Glutamatergic neuron (in vitro differentiated cells): Measurements from ENCODE around the gene BOC. TPM values are rescaled to one million over a fixed set of nuclear protein-coding genes. Genes with fewer than 3 reads are reported as not detected.

Source experiments
- DNase-seq: peaks from one replicate; pipeline ENCODE4 v3.0.0; 2022
- H3K27ac Mint-ChIP-seq: one replicate; pipeline ENCODE4 v1.8.0; 2020; ENCODE audit warnings: mild to moderate bottlenecking, mixed read lengths, inconsistent platforms; ENCODE audit not compliant: unreplicated experiment
- H3K27me3 Mint-ChIP-seq: one replicate; pipeline ENCODE4 v1.8.0; 2020; ENCODE audit warnings: mild to moderate bottlenecking, moderate library complexity, mixed read lengths, inconsistent platforms; ENCODE audit not compliant: unreplicated experiment
- H3K36me3 Mint-ChIP-seq: one replicate; pipeline ENCODE4 v1.8.0; 2020; ENCODE audit warnings: mild to moderate bottlenecking, mixed read lengths, inconsistent platforms; ENCODE audit not compliant: unreplicated experiment
- H3K4me1 Mint-ChIP-seq: one replicate; pipeline ENCODE4 v1.8.0; 2020; ENCODE audit warnings: mild to moderate bottlenecking, low read depth, mixed read lengths, inconsistent platforms; ENCODE audit not compliant: unreplicated experiment
- H3K4me3 Mint-ChIP-seq: one replicate; pipeline ENCODE4 v1.8.0; 2020; ENCODE audit warnings: mild to moderate bottlenecking, mixed read lengths, inconsistent platforms; ENCODE audit not compliant: unreplicated experiment
- H3K9me3 Mint-ChIP-seq: one replicate; pipeline ENCODE4 v1.8.0; 2020; ENCODE audit warnings: mild to moderate bottlenecking, moderate library complexity, mixed read lengths, inconsistent platforms; ENCODE audit not compliant: unreplicated experiment
- CTCF ChIP-seq: fragments of 200-600 bp; sonication (generic); IDR thresholded peaks from one replicate; pipeline ENCODE4 v1.5.0; 2021; ENCODE audit not compliant: partially characterized antibody, unreplicated experiment
- total RNA-seq: library from RNA; stranded (reverse); fragmentation: NEBNext Ultra II Directional; extraction: Animal tissue kit (Norgen Biotek cat#: 25700); gene quantifications from one replicate; pipeline ENCODE4 v1.2.1, GENCODE V29; 2021; ENCODE audit not compliant: unreplicated experiment

BOC gene
- total RNA-seq, 1 donor from 2014 or later, result 32.9 TPM

DNA sequence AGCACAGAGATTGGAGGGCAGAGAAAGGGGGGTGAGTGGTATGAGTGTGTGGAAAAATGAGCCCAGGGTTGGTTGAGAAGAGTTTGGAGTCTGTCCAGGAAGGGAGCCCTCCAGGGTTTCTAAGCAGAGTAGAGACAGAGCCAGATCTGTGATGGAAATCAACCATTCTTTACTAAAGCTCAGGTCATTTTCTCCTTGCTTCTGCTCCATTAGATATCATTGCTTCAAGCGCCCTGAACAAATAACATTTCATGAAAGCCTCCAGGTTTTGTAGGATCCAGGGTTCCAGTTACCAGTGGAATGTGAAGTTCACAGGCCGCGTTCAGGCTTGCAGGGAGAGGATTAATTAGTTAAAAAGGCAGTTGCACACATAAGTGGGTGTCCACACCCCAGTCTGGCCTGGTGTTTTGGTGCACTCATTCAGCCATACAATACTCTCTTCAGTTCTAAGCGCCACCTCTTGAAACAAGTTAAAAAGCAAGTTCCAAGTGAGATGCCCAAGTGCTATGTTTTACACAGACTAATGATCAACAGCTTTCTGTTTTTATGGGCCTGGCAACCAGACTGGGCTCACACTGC lies 16.4 kb upstream of the BOC start:
- peaks cover 3% of the 10 kb centered on the region for H3K27me3 Mint-ChIP-seq
- DNase-seq, result no peak
- no peak for TF ChIP-seq CTCF
- no peak overlapping the region for H3K4me3 Mint-ChIP-seq
- peaks cover 3% of the 10 kb centered on the region for H3K4me1 Mint-ChIP-seq
- peaks cover 2% of the 10 kb centered on the region for H3K9me3 Mint-ChIP-seq
- H3K27ac Mint-ChIP-seq, result no peak overlapping the region
- peaks cover 4% of the 10 kb centered on the region for H3K36me3 Mint-ChIP-seq

GRCh38 chr3:113200351-113200750 lies 11.0 kb upstream of the BOC start:
- H3K9me3 Mint-ChIP-seq, result peaks cover 3% of the 10 kb centered on the region
- no peak overlapping the region for H3K27ac Mint-ChIP-seq
- H3K36me3 Mint-ChIP-seq, result peaks cover 8% of the 10 kb centered on the region
- peaks cover 3% of the 10 kb centered on the region for H3K4me1 Mint-ChIP-seq
- no peak for TF ChIP-seq CTCF
- no peak for DNase-seq
- peaks cover 2% of the 10 kb centered on the region for H3K27me3 Mint-ChIP-seq
- no peak overlapping the region for H3K4me3 Mint-ChIP-seq

DNA sequence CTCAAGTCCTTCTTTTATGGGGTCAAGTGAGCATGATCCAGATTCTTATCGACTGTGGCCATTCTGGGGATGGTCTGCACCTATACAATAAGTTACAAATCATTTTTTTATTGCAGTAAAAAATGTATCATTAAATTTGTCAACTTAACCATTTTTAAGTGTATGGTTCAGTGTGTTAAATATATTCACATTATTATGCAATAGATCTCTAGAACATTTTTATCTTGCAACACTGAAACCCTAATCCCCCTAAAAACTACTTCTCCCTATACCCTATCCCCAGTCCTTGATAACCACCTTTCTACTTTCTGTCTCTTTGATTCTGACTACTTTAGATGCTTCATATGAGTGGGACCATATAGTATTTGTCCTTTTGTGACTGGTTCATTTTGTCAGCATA lies 10.4 kb upstream of the BOC start:
- Mint-ChIP-seq H3K27me3 (peaks cover 2% of the 10 kb centered on the region), H3K4me1 (peaks cover 5% of the 10 kb centered on the region), H3K4me3 (no peak overlapping the region), H3K36me3 (peaks cover 8% of the 10 kb centered on the region), H3K9me3 (peaks cover 3% of the 10 kb centered on the region), H3K27ac (no peak overlapping the region)
- TF ChIP-seq CTCF, result no peak
- DNase-seq, result no peak

GRCh38 chr3:113204371-113204770 lies 7.0 kb upstream of the BOC start:
- Mint-ChIP-seq H3K27ac (no peak overlapping the region), H3K4me3 (no peak overlapping the region), H3K36me3 (peaks cover 8% of the 10 kb centered on the region), H3K27me3 (peaks cover 7% of the 10 kb centered on the region), H3K9me3 (peaks cover 1% of the 10 kb centered on the region), H3K4me1 (peaks cover 12% of the 10 kb centered on the region)
- TF ChIP-seq CTCF, result no peak
- no peak for DNase-seq

DNA sequence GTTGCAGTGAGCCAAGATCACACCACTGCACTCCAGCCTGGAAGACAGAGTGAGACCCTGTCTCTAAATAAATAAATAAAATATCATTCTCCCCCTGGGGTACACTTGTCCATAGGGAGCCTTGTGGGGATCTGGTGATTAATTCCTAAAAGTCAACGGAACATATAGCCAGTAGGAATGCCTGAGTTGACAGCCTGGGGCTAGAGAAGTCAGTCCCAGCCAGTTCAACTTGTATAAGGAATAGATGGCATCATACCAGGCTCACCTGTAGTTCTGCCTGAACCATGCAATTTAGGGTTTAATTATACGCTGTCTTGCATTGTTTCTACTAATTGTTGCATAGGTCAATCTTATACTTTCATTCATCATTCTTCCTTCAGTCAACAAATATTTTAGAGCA lies 5.9 kb upstream of the BOC start:
- peaks cover 15% of the 10 kb centered on the region for H3K4me1 Mint-ChIP-seq
- TF ChIP-seq CTCF, result no peak
- H3K4me3 Mint-ChIP-seq, result no peak overlapping the region

More for the DNA sequence above, 5.9 kb upstream of the BOC start:
- no peak overlapping the region for H3K27ac Mint-ChIP-seq
- peaks cover 5% of the 10 kb centered on the region for H3K36me3 Mint-ChIP-seq
- peaks cover 7% of the 10 kb centered on the region for H3K27me3 Mint-ChIP-seq
- H3K9me3 Mint-ChIP-seq, result peaks cover 4% of the 10 kb centered on the region
- DNase-seq, result no peak
